HL-60 (cell line): ENCODE measurements around the gene VRK2.

Experiments
- DNase-seq, 2 experiments: peaks; one replicate each; pipeline ENCODE4 v3.0.0-alpha.2; 2010 to 2020; ENCODE audit warnings: low read depth in 1 of 2, low spot score in 1 of 2
- H3K27ac ChIP-seq: fragments of 250-450 bp; sonication (Bioruptor Pico); replicated peaks from 2 replicates; pipeline ENCODE4 v1.5.1; 2020; ENCODE audit warnings: mild to moderate bottlenecking, moderate library complexity
- H3K27me3 ChIP-seq: fragments of 250-450 bp; sonication (Bioruptor Pico); 2 replicates; pipeline ENCODE4 v1.5.1; 2021; ENCODE audit warnings: mild to moderate bottlenecking, moderate library complexity; ENCODE audit not compliant: insufficient read depth, poor library complexity, severe bottlenecking
- H3K4me3 ChIP-seq: replicated peaks from 2 replicates; pipeline ENCODE4 v1.5.1; 2011; ENCODE audit warnings: mild to moderate bottlenecking, control low read depth, low read length; ENCODE audit not compliant: insufficient read depth
- GABPA ChIP-seq: IDR thresholded peaks from 2 replicates; pipeline ENCODE4 v1.6.1; 2012; ENCODE audit warnings: low read depth
- POLR2AphosphoS5 ChIP-seq: IDR thresholded peaks from 2 replicates; pipeline ENCODE4 v1.6.1; 2012; ENCODE audit warnings: low read depth
- SPI1 ChIP-seq: IDR thresholded peaks from 2 replicates; pipeline ENCODE4 v1.6.1; 2012; ENCODE audit warnings: low read depth, mild to moderate bottlenecking, borderline replicate concordance
- TF ChIP-seq, protein P1 (sequence below): IDR thresholded peaks from one replicate; pipeline ENCODE4 v1.5.1; 2011; ENCODE audit warnings: low read length, control low read depth, inconsistent platforms; ENCODE audit not compliant: insufficient read depth
- TF ChIP-seq, protein P2 (sequence below): IDR thresholded peaks from 2 replicates; pipeline ENCODE4 v1.6.1; 2012; ENCODE audit warnings: low read depth; ENCODE audit not compliant: insufficient replicate concordance

The VRK2 gene

DNA sequence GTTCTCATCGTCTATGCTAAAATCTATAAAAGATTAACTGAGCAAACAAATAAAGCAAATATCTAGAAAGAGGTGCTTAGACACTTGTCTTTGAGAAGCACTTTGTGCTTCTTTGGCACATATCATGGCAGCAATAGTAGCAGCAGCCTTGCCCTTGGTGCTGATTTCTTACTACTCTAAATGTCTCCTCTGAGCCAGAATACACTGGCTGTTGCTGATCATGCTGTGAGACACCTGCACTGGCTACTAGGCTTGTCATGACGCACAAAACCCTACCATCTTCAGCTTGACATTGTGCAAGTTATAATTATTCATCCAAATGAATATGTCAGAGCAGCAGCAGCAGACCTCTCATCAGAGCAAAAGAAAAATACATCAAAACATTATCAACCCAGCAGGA is 147.9 kb downstream of the VRK2 start:
- no peaks in the 10 kb centered on the region for H3K27me3 ChIP-seq
- DNase-seq: no peak
- TF ChIP-seq POLR2AphosphoS5 (no peak), SPI1 (no peak), GABPA (no peak)
- TF ChIP-seq, protein P1, sequence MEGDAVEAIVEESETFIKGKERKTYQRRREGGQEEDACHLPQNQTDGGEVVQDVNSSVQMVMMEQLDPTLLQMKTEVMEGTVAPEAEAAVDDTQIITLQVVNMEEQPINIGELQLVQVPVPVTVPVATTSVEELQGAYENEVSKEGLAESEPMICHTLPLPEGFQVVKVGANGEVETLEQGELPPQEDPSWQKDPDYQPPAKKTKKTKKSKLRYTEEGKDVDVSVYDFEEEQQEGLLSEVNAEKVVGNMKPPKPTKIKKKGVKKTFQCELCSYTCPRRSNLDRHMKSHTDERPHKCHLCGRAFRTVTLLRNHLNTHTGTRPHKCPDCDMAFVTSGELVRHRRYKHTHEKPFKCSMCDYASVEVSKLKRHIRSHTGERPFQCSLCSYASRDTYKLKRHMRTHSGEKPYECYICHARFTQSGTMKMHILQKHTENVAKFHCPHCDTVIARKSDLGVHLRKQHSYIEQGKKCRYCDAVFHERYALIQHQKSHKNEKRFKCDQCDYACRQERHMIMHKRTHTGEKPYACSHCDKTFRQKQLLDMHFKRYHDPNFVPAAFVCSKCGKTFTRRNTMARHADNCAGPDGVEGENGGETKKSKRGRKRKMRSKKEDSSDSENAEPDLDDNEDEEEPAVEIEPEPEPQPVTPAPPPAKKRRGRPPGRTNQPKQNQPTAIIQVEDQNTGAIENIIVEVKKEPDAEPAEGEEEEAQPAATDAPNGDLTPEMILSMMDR: no peak
- TF ChIP-seq, protein P2, sequence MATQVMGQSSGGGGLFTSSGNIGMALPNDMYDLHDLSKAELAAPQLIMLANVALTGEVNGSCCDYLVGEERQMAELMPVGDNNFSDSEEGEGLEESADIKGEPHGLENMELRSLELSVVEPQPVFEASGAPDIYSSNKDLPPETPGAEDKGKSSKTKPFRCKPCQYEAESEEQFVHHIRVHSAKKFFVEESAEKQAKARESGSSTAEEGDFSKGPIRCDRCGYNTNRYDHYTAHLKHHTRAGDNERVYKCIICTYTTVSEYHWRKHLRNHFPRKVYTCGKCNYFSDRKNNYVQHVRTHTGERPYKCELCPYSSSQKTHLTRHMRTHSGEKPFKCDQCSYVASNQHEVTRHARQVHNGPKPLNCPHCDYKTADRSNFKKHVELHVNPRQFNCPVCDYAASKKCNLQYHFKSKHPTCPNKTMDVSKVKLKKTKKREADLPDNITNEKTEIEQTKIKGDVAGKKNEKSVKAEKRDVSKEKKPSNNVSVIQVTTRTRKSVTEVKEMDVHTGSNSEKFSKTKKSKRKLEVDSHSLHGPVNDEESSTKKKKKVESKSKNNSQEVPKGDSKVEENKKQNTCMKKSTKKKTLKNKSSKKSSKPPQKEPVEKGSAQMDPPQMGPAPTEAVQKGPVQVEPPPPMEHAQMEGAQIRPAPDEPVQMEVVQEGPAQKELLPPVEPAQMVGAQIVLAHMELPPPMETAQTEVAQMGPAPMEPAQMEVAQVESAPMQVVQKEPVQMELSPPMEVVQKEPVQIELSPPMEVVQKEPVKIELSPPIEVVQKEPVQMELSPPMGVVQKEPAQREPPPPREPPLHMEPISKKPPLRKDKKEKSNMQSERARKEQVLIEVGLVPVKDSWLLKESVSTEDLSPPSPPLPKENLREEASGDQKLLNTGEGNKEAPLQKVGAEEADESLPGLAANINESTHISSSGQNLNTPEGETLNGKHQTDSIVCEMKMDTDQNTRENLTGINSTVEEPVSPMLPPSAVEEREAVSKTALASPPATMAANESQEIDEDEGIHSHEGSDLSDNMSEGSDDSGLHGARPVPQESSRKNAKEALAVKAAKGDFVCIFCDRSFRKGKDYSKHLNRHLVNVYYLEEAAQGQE: peak; percentile 31

DNA sequence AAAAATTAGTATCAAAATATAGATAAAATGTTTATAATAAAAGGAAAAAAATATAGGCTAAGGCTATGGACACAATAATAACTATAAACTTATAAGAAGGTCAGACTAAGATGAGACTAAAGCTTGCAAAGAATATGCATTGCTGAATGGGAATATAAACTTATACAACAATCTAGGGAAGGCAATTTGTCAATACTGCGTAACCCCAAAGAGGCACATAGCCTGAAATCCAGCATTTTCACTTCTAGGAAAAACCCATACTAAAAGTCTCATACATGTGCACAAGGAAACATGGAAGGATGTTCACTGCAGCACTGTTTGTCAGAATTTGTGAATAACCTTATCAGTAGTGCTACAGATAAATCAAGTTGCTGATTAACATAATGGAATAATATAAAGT is 149.1 kb downstream of the VRK2 start:
- Histone ChIP-seq H3K27me3 (no peaks in the 10 kb centered on the region), H3K27ac (no peak overlapping the region), H3K4me3 (no peak overlapping the region)
- TF ChIP-seq POLR2AphosphoS5 (no peak), GABPA (no peak), SPI1 (no peak)
- TF ChIP-seq, protein P2: no peak
- TF ChIP-seq, protein P1: no peak
- DNase-seq: no peak

More for the DNA sequence above, 147.9 kb downstream of the VRK2 start:
- Histone ChIP-seq H3K4me3 (no peak overlapping the region), H3K27ac (no peak overlapping the region)

DNA sequence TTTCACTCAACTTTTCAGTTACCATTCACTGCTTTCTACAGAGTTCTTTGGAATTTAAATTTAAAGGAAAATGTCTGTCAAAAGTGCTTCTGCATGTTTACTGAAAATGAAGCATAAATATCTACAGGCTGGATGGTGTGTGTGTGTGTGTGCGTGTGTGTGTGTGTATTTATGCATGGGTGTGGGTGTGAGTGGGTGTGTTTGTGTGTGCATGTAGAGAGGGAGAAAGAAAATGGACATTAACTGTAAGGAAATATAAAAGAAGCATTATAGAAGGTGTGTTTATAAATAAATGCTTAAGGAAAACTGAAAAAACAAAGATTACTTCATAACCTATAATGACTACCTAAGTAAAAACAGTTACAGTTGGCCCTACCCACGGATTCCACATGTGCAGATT is 151.3 kb downstream of the VRK2 start:
- H3K27me3 ChIP-seq: no peaks in the 10 kb centered on the region
- H3K4me3 ChIP-seq: no peak overlapping the region
- TF ChIP-seq, protein P2: no peak
- TF ChIP-seq, protein P1: no peak
- TF ChIP-seq GABPA: no peak
- TF ChIP-seq SPI1: no peak
- TF ChIP-seq POLR2AphosphoS5: no peak
- DNase-seq: no peak
- H3K27ac ChIP-seq: no peak overlapping the region
